HUDEP-2 (cell line): Measurements from ENCODE around the gene SLC13A4.
A peak's percentile ranks its signal among the peaks of the same experiment; 100 is the strongest.
"Not testable (repeated sequence)": the region's sequence is repeated elsewhere in the genome, so short reads cannot be mapped to it uniquely, and the experiment has no call there.

Experiments used
- DNase-seq, 76 experiments: peaks; one replicate each; lab custom pipeline; 2025; ENCODE audit not compliant: unreplicated experiment in 76 of 76; lab: John Stamatoyannopoulos, UW

The SLC13A4 gene

GRCh38 chr7:135728136-135728669 lies at the start of gene SLC13A4:
Gene SLC13A4, minus strand, starts transcription at chr7:135728186. Its CDS starts 690 bp downstream, at chr7:135727496.
- DNase-seq = no peak

- not testable (repeated sequence) for DNase-seq
Measured at GRCh38 chr7:135775915-135776314, 47.9 kb upstream of the SLC13A4 start.

GRCh38 chr7:135775230-135775629 lies 47.2 kb upstream of the SLC13A4 start:
- no peak for DNase-seq

- DNase-seq = no peak
Measured at GRCh38 chr7:135774284-135774683, 46.3 kb upstream of the SLC13A4 start.

GRCh38 chr7:135773464-135773863 lies 45.5 kb upstream of the SLC13A4 start:
- DNase-seq = no peak

GRCh38 chr7:135772639-135773222 lies 44.7 kb upstream of the SLC13A4 start:
- DNase-seq = no peak

GRCh38 chr7:135771961-135772638 lies 44.1 kb upstream of the SLC13A4 start:
- DNase-seq = no peak

GRCh38 chr7:135771051-135771450 lies 43.1 kb upstream of the SLC13A4 start:
- DNase-seq = no peak

GRCh38 chr7:135770139-135770710 lies 42.2 kb upstream of the SLC13A4 start:
- no peak for DNase-seq

- no peak for DNase-seq
Measured at GRCh38 chr7:135769005-135769802, 41.2 kb upstream of the SLC13A4 start.

GRCh38 chr7:135768467-135768866 lies 40.5 kb upstream of the SLC13A4 start:
- no peak for DNase-seq

- no peak for DNase-seq
Measured at GRCh38 chr7:135768064-135768463, 40.1 kb upstream of the SLC13A4 start.

GRCh38 chr7:135763261-135763660 lies 35.3 kb upstream of the SLC13A4 start:
- peak in 2 of 76 experiments; percentile 15 to 21 for DNase-seq

- peak in 1 of 76 experiments; percentile 8 for DNase-seq
Measured at GRCh38 chr7:135761751-135762488, 33.9 kb upstream of the SLC13A4 start.

- no peak for DNase-seq
Measured at GRCh38 chr7:135759532-135759931, 31.5 kb upstream of the SLC13A4 start.

GRCh38 chr7:135758531-135758932 lies 30.5 kb upstream of the SLC13A4 start:
- DNase-seq = peak in 28 of 76 experiments; percentile 7 to 78 (median 30)

GRCh38 chr7:135757719-135758411 lies 29.9 kb upstream of the SLC13A4 start:
- DNase-seq = no peak

GRCh38 chr7:135756191-135756590 lies 28.2 kb upstream of the SLC13A4 start:
- DNase-seq = peak in 2 of 76 experiments; percentile 16

- no peak for DNase-seq
Measured at GRCh38 chr7:135755351-135755753, 27.4 kb upstream of the SLC13A4 start.
